ENCODE measurements around the gene GRIN2A.

Gene GRIN2A

DNA sequence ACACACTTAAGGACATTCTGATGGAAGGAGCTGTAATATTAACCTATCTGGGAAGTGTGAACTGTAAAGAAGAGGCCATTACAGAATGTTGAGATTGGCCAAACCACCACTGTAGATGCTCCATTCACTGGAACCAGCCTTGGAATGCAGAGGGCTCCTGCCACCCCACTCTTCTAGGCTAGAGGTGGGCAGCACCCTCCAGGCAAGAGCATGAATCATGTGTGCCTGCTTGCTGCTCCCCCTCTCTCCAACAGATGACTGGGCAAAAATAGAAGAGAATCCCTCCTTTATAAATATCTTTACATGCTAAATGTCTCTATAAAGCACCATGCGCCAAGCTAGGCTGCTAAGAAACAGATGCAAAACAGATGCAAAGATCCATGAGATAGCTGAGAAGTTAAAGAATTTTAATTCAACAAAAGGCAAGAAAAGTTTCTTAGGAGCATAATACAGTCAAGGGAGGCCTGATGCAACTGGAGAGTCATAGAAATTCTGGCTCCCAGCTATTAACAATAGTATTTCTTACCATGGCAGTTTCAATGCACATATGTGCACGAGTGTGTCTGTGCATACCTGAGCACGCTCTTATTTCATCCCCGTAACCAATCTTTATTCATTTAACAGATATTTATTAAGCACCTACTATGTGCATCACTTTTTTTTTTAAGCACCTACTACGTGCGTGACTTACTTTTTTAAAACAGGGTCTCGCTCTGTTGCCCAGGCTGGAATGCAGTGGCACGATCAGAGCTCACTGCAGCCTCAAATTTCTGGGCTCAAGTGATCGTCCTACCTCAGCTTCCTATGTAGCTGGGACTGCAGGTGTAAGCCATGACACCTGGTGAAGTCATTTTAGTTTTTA lies 53.6 kb downstream of the GRIN2A start:
- no peak for DNase-seq

DNA sequence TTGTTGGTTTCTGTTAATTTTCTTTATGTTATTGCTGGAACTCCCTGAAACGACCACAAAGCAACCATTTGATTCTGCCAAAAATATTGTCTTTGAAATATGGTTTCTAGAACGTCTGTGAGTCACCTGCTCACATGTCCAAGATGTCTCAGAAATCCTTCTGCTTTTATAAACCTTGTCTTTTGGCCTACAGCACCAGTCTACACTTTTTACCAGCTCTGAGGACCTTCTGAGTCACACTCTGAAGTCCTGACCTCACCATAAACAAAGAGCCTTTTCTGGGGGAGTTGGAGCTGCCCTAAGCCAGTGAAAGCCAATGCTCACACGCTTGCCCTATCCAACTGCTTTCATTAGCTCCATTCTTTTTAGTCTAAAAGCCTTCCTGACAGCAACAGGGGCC lies 55.5 kb downstream of the GRIN2A start:
- DNase-seq: no peak

DNA sequence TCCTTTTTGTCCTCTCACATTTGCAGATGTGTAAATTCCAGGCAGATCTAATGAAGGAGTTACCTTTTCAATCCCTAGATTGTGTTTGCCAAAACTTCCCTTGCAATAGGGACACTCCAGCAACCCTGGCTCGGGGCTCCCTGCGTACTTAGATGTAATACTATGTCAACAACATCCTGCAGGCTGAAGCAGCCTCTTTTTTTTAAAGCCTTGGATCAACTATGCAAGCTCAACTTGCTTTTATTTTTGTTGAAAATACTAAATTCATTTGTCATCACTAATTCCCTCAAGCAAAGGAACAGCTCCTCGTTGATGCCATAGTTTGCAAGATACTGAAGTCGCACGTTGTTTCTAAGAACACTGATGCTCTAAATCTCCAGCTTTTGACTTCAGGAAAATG lies 59.1 kb downstream of the GRIN2A start:
- DNase-seq: no peak

DNA sequence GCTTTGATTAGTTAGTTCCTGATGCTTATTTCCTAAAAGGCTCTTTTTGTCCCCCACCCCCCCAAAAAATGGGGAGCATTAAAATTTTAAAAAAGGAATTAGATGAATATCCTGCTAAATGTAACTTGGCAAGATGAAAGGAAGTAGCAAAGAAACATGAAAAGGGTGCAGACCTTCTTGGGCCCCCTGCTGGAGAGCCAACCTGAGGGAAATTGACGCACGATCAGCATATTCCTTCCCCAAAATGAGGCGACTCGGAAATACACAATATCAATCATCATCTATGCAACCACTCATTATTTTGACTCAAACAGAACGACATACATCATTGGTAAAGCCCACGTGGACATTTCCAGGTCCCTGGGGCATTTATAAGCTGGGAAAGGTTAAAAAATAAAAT lies 59.7 kb downstream of the GRIN2A start:
- no peak for DNase-seq

DNA sequence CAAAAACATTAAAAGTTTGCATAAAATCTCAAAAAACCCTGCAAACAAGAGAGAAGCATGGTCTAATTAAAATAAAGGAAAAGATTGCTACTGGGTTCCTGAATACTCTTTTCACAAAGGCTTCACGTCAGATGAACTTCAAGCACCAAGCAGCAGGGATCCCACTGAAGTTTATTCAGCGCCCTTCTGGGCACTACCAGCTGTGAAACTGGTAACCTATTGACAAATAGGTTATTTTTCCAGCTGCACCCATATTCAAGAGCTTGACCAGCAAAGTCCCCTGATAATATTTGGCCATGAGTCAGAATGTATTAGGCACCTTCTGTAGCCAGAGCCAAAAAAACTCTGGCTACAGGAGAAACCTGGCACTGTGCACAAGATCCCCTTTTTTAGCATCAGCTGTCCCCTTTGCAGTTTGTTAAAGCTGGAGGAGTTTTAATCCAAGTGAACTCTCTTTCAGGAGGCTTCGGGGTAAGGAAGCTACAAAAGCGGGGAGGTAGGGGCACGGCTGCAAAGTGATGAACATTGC lies 60.3 kb downstream of the GRIN2A start:
- DNase-seq: no peak

DNA sequence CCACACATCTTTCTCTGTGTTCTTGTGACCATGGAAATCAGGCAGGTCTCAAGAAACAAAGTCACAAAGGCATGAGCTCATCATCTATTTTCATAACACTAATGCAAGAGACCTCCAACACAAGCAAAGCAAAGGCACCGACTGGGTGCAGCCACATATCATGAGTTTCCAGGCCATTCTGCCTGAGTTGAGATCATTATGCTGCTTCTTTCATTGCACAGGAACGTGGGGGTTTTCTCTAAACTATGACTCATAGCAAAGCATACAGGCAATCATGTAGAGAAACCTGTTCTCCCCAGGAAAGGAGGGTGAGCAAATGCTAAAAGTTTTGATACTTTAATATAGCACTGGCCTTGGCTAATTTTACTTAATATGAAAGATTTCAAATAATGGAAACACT lies 60.7 kb downstream of the GRIN2A start:
- no peak for DNase-seq

DNA sequence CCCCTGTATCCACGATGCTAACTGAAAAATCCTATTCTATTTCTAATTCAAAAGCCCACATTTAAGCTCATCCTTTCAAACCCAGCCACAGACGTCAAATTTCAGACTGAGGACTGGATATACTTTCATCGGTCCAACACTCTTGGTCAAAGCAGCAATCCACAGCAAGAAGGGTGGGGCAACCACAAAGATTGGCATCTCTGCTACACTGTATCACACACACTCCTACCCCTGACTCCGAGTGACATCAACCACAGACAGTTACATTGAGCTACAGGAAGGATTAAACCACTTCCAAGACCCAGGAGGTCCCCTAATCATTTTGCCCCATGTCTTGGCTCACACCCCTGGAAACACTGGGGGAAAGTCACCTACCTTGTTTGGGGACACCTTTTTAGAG lies 61.3 kb downstream of the GRIN2A start:
- DNase-seq: no peak

DNA sequence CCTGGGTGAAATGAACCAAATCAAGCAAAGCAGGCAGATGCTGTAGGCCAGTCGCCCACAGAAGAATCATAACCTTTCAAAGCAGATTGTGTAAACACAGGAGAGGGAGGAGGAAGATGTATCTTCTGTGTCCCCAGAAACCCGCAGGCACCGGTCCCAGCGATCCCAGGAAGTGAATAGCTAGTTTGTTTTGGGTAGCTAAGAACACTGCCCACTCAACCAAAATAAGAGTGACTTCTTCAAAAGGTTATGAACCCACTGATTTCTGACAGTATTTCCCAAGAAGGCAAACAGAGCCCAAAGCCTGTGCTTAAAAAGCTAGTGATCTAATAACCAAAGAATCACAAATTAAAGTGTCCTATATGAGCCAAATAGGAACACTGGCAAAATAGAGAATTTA lies 67.8 kb downstream of the GRIN2A start:
- DNase-seq: no peak

DNA sequence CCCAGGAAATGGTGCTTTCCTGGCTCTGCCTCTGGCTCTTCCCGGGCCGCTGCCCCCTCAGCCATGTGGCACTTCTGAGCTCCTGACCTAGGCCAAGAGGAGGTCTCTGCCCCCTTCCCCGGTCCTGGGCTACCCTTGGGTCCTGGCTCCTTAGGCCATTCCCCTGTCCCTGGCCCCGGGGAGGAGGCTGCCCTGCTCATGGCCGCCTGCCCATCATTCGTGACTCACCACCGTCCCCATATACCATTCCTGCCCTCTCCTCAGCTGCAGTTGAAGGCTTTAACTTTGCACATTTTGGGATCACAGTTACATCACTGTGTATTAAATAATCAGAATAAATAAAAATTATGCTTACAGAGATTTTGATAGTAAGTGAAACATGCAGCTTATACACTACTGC lies 69.0 kb downstream of the GRIN2A start:
- DNase-seq: no peak

DNA sequence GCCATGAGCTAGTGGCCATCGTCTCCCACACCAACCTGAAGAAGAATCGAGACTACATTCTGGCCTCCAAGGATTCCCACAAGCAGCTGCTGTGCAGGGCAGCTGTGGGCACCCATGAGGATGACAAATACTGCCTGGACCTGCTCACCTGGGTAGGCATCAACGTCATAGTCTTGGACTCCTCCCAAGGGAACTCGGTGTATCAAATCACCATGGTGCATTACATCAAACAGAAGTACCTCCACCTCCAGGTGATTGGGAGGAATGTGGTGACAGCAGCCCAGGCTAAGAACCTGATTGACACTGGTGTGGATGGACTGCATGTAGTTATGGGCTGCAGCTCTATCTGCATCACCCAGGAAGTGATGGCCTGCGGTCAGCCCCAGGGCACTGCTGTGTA lies 70.2 kb downstream of the GRIN2A start:
- DNase-seq: no peak

DNA sequence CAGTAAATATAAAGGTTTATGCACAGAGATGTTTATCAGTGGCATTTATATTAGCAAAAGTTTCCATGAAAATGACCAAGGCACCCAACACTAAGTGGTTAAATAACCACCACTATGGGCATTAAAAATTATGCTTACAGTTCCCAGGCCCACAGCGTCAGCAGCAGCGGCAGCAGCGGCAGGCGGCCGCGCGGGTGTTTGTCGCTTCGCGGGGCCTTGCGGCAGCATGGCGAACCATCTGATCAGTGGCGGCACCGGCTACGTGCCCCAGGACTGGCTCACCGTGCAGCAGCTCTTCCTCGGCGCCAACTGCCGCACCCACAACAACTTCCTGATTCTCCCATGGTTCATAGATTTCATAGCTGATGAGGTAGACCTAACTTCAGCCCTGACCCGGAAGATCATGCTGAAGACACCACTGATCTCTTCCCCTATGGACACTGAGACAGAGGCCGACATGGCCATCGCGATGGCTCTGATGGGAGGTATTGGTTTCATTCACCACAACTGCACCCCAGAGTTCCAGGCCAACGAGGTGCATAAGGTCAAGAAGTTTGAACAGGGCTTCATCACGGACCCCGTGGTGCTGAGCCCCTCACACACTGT lies 71.0 kb downstream of the GRIN2A start:
- no peak for DNase-seq

DNA sequence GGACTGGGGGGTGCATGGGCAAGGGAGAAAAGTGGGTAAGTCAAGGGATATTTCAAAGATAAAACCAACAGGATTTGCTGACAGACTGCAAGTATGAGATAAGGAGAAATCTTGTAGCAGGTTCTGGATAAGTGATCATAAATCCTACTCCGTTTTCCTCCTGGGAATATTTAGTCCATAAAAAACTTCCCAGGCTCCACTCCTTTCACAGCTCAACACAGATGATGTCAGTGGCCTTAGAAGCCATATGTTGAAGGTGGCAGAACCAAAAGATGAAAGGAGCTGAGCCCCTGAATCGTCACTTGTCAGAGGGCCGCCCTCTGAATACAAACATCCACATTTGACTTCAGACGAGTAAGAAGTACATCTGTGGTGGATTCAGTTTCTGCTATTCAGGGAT lies 71.7 kb downstream of the GRIN2A start:
- DNase-seq: no peak

DNA sequence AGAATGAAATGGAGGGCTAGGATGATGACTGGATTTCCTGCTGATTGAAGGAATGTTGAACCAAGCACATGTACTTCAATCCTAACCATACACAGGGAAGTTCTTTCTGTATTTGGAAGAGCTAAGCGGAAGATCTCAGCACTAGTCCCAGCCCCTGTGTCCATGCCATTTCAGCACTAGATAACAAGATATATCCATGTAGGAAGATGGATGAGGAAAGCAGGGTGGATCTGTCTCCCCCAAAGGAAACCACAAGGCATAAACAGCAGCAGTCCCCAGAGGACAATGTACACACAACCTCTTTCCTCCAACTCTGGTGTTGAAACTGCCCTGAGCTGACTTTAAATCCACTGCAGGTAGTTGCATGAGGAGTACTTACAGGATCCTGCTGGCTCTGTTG lies 75.1 kb downstream of the GRIN2A start:
- DNase-seq: no peak

DNA sequence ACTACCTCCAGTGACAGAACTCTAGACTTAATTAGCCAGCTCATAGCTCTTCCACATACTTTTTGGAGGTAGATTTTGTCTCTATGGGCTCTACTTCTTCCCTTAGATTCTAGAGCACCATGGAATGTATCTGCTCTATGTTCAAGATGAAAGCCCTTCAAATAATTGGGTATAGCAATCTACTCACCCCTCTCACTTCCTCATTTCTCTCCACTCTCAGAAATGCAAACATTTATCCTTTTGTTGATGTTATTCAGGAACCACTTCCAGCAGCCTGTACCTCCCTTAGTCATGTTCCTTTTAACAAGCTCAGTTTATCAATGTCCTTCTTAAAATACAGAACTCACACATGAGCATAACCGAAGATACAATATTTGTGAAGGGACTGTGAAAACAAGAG lies 78.5 kb downstream of the GRIN2A start:
- no peak for DNase-seq

DNA sequence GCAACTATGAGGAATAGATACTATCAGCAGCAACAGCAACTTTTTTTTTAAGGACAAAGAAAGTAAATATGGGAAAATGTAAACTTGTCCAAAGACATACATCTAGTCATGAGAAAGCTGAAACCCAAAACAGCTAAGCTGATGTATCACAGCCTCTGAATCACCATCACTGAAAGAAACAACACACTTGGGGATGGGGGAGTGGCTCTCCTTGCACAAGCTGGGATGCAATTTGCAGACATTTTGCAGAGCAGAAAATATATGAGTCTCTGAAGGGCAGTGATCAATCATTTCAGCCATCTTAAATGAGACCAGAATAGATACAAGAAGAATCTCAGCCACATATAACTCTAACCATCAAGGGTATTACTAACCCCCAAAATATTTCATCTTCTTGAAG lies 79.1 kb downstream of the GRIN2A start:
- no peak for DNase-seq

DNA sequence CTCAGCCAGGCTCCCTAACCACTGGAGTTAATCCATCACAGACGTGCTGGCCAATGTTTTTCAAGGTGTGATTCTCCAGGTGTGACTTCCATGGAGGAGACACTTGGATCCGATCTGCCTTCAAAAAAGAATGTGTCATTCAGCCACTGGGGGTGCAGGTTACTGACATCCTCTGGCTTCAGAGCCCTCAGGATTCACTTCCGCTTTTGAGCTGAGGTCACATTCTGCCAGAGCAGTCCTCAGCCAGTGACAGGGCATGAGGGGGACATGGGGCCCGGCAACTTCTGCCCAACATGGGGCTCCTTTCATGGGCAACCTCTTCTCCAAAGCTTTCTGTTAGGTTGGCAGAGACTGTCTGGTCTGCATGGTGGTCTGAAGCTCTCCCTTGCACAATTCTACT lies 81.4 kb downstream of the GRIN2A start:
- no peak for DNase-seq

DNA sequence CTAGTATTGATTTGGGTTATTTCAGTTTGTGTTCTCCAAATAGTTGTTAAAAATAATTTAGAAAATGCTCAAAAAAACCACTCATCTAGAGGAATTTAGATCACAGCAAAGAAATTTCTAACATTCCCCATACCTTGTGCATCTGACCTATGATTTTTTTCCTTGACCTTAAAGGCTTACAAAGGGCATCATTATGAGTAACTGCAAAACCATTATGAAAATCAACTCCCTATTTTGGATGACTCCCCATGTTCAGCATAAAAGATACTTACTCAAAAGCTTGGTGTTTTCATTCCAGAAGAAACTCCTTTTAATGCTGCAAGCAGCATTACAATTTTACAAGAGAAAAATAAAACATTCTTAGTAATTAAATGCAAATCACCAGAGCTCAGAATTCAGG lies 83.2 kb downstream of the GRIN2A start:
- DNase-seq: no peak

DNA sequence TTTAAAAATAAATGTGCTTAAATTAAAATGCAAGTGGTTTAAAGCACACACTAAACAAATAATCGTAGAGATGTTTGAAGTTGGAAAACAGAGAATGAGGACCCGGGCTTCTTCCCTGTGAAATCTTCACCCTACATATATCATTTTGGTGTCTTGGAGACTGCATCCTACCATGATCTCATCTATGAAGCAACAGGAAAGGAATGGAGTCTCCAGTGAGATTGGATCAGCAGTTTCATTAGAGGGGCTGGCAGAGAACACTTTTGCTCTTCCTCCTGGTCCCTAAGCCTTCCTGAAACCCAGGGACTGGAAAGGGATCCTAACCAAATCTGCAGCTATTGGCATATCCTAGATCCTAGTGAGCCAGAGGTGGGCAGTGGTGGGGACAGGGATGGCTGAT lies 85.0 kb downstream of the GRIN2A start:
- no peak for DNase-seq

DNA sequence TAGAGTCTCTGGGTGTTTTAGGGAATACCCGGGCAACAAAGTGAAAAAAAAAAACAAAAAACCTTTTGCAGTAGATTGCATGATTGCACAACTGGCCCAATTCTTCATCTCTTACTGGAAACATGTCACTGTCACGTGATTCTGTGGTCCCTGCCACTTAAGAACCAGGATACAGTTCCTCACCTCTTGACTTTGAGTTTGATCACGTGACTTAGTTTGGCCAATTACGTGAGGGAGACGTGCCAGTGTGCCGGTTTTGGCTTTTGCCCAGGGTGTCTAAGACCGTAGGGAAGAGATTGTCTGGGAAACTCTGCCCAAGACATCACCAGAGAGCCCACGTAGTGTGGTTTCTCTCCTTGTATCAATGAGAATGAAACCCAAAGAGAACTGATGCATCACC lies 88.7 kb downstream of the GRIN2A start:
- no peak for DNase-seq

DNA sequence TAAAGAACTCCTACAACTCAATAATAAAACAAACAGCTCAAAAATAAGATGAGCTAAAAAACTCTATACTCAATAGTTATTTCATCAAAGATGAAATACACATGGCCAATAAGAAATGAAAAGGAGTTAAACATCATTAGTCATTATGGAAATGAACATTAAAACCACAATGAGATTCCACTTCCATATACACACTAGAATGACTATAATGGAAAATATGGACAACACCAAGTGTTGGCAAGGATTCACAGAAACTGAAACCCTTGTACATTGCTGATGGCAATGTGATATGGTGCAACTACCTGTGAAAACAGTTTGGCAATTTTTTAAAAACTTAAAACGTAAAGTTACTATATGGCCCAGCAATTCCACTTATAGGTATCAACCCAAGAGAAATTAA lies 91.4 kb downstream of the GRIN2A start:
- no peak for DNase-seq

DNA sequence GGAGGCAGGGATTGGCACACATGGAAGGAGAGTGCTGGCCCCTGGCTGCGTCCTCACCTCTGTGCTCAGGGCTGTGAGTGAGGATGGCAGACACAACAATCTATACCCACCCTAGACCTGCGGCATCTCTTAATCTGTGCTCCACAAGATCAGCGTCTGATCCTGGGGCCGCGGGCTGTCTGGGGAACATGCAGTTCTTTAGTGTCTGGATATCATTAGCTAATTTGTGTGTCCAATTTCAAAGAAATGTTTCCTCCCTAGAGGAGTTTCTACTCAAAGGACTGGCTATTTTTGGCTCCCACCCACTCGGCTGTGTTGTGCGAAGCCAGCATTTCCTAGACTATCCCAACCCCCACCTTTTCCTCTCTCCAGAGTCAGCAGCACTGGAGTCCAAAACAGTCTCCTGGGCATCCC lies 93.8 kb downstream of the GRIN2A start:
- no peak for DNase-seq

DNA sequence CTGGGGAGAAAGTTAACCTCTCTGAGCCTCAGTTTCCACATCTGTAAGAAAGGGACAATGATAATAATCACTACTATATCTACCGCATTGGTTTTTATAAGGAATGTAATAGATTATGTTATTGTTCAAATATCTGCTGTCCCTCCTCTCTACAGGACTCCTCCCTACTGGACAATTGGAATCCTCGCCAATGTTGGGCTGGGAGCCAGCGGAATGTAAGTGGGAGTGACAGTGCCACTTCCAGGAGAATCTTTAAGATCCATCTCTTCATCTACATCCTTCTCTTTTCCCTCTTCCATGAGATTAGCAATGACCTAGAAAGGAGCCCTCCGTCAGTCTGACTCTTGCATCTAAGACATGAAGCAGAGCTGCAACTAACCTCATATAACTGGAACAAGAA lies 95.1 kb downstream of the GRIN2A start:
- DNase-seq: no peak

DNA sequence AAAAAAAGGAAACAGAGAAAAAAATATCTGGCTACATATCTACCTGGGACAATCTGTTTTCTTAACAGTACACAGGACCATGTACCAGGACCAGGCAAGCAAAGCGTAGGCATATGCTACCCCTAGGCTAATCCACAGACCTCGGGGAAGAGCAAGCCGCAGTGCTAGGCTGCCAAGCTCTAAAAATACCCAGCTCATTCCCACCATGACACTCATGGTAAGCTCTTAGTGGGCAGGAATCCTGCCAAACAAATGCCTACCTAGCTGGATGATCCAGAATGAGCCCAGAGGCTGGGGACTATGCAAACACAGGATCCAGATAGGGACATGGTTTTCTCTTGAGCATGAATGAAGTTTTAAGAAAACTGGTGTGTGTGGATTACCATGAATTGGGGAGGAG lies 95.6 kb downstream of the GRIN2A start:
- no peak for DNase-seq

DNA sequence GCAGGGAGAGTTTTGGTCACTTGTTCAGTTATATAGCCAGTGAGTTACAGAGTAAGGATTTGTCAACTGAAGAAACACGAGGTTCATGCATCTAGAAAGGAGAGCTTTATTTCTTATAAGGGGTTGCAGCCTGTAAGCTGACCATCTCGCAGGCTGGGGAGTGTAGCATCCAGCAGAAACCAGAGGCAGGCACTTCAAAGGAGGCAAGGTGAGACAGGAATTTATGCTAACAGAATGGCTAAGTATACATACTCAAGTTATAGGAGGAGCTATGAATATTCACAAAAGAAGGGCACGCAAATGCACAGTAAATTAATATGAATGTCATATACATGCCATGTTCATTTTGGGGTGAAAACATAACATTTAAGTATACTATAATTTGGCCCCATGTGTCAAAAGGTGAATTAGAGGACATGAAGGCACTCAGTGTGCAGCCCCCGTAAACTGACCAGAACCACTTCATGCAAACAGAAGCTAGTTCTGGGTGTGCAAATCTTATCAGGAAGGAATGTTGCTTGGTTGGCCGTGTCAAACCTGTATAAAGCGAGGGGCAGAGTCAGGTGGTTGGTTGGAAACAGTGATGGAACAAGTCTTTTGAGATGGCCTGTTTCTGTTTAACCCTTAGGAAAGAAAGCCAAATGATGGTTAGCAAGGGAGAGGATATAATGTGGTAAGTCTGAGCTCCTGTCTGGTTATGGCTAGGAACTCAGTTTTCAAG lies 97.0 kb downstream of the GRIN2A start:
- no peak for DNase-seq

Data from stimulated activated CD4-positive, alpha-beta T cell treated with anti-CD3 and anti-CD28 coated beads, Interleukin-4, amount 100 ng/mL, for 1 hour (primary cell).